Upper lobe of left lung (tissue), 6 donors: ENCODE measurements around the gene NFAT5. TPM values are rescaled to one million over a fixed set of nuclear protein-coding genes. Genes with fewer than 3 reads are reported as not detected.

Experiments
- ATAC-seq, 2 donors: fragments of 200-7000 bp; cut with Tn5 transposase; one replicate each; pipeline ENCODE4 v1.9.1; 2022; ENCODE audit warnings: mild to moderate bottlenecking in 2 of 2, moderate library complexity in 2 of 2; ENCODE audit not compliant: low FRiP score in 2 of 2
- DNase-seq, 2 donors: peaks; one replicate each; pipeline ENCODE4 v3.0.0-alpha.2; 2019 to 2020
- H3K27ac ChIP-seq, 4 donors: fragments of 200-600 bp; sonication (generic); one replicate each; pipeline ENCODE4 v1.5.1; 2016 to 2019
- H3K27me3 ChIP-seq, 4 donors: fragments of 200-600 bp; sonication (generic); one replicate each; pipeline ENCODE4 v1.5.1; 2017 to 2019
- H3K36me3 ChIP-seq, 4 donors: fragments of 200-600 bp; sonication (generic); one replicate each; pipeline ENCODE4 v1.5.1; 2016 to 2019
- H3K4me1 ChIP-seq, 4 donors: fragments of 200-600 bp; sonication (generic); one replicate each; pipeline ENCODE4 v1.5.1; 2018 to 2019
- H3K4me3 ChIP-seq, 4 donors: fragments of 200-600 bp; sonication (generic); one replicate each; pipeline ENCODE4 v1.5.1; 2017 to 2019; ENCODE audit warnings: mild to moderate bottlenecking in 2 of 4, moderate library complexity in 1 of 4
- H3K9me3 ChIP-seq, 4 donors: fragments of 200-600 bp; sonication (generic); one replicate each; pipeline ENCODE4 v1.5.1; 2018 to 2019
- CTCF ChIP-seq, 6 experiments: fragments of 450-650 bp in 4 of 6; fragments of 200-600 bp in 2 of 6; sonication (generic) in 2 of 6; IDR thresholded peaks; one replicate each; pipeline ENCODE4 v1.5.1; 2016 to 2019; ENCODE audit warnings: antibody characterized with exemption in 6 of 6
- EP300 ChIP-seq, 4 donors: sonication (generic); formaldehyde crosslinking; IDR thresholded peaks; one replicate each; pipeline ENCODE4 v1.5.1; 2017; ENCODE audit warnings: antibody characterized with exemption in 4 of 4, control low read depth in 2 of 4
- POLR2A ChIP-seq, 4 donors: fragments of 450-650 bp; IDR thresholded peaks; one replicate each; pipeline ENCODE4 v1.5.1; 2016 to 2017; ENCODE audit warnings: antibody characterized with exemption in 4 of 4, mild to moderate bottlenecking in 2 of 4
- POLR2AphosphoS5 ChIP-seq, 2 donors: sonication (generic); formaldehyde crosslinking; IDR thresholded peaks; one replicate each; pipeline ENCODE4 v1.5.1; 2017; ENCODE audit warnings: antibody characterized with exemption in 2 of 2
- WGBS, 2 donors: methylation state at CpG; one replicate each; pipeline ENCODE4 v1.1.5; 2017 to 2018; 5-methylcytosine and 5-hydroxymethylcytosine counted together
- total RNA-seq, 6 donors: library from RNA; depleted of rRNA in 4 of 6; stranded (reverse); fragments of >200 nt in 4 of 6; gene quantifications; one replicate each; pipeline versions ENCODE4 v1.1.0 to v1.2.1, GENCODE V29; 2016 to 2021
- donor health status: DM: no; HTN: no; CAD: no; lungs with moderate emphysema.
- donor health status: DM: no; HTN: yes; CAD: no; lungs with severe emphysema.

Gene NFAT5
- total RNA-seq, 6 donors from 2014 or later: 36.0 to 80.7 (median 50.4) TPM

GRCh38 chr16:69613378-69614154 is 47.8 kb downstream of the NFAT5 start:
- Histone ChIP-seq H3K27ac (peak overlapping the region; percentile 2 to 46 (median 36)), H3K4me1 (peaks cover 19 to 33% (median 24%) of the 10 kb centered on the region in 4 donors), H3K27me3 (no peaks in the 10 kb centered on the region), H3K9me3 (no peaks in the 10 kb centered on the region), H3K4me3 (no peak overlapping the region), H3K36me3 (no peaks in the 10 kb centered on the region)
- no peak for TF ChIP-seq POLR2AphosphoS5 (IDR thresholded peaks at IDR 0.05)
- TF ChIP-seq POLR2A (IDR thresholded peaks at IDR 0.05): no peak
- TF ChIP-seq EP300 (IDR thresholded peaks at IDR 0.05): no peak
- TF ChIP-seq CTCF (IDR thresholded peaks at IDR 0.05): no peak
- WGBS, 2 donors: 46 to 47% methylated on average over 1 of the region's 1 CpG
- ATAC-seq (peak in 1 of 2 donors; percentile 47), DNase-seq (peak in 1 of 2 donors; percentile 31)

GRCh38 chr16:69615528-69615927 is 49.8 kb downstream of the NFAT5 start:
- Histone ChIP-seq H3K4me1 (peaks cover 33 to 46% (median 42%) of the 10 kb centered on the region in 4 donors), H3K4me3 (no peak overlapping the region), H3K36me3 (no peaks in the 10 kb centered on the region), H3K27ac (no peak overlapping the region), H3K27me3 (no peaks in the 10 kb centered on the region), H3K9me3 (no peaks in the 10 kb centered on the region)
- 89 to 93% methylated on average over 2 of the region's 2 CpGs for WGBS, 2 donors
- TF ChIP-seq EP300 (IDR thresholded peaks at IDR 0.05) (no peak), POLR2A (IDR thresholded peaks at IDR 0.05) (no peak), CTCF (IDR thresholded peaks at IDR 0.05) (no peak), POLR2AphosphoS5 (IDR thresholded peaks at IDR 0.05) (no peak)
- ATAC-seq (no peak), DNase-seq (no peak)

GRCh38 chr16:69616082-69616481 is 50.3 kb downstream of the NFAT5 start:
- 93 to 95% methylated on average over 4 of the region's 4 CpGs for WGBS, 2 donors
- Histone ChIP-seq H3K4me3 (no peak overlapping the region), H3K27me3 (no peaks in the 10 kb centered on the region), H3K36me3 (no peaks in the 10 kb centered on the region), H3K4me1 (peaks cover 38 to 46% (median 42%) of the 10 kb centered on the region in 4 donors), H3K9me3 (no peaks in the 10 kb centered on the region), H3K27ac (no peak overlapping the region)
- DNase-seq (no peak), ATAC-seq (no peak)
- TF ChIP-seq POLR2AphosphoS5 (IDR thresholded peaks at IDR 0.05): no peak
- TF ChIP-seq CTCF (IDR thresholded peaks at IDR 0.05): no peak
- no peak for TF ChIP-seq POLR2A (IDR thresholded peaks at IDR 0.05)
- TF ChIP-seq EP300 (IDR thresholded peaks at IDR 0.05): no peak

GRCh38 chr16:69618307-69618706 is 52.5 kb downstream of the NFAT5 start:
- DNase-seq: no peak

More at GRCh38 chr16:69618307-69618706, 52.5 kb downstream of the NFAT5 start:
- peak in 1 of 2 donors; percentile 26 for ATAC-seq
- Histone ChIP-seq H3K36me3 (no peaks in the 10 kb centered on the region), H3K9me3 (no peaks in the 10 kb centered on the region), H3K4me3 (no peak overlapping the region), H3K27ac (no peak overlapping the region), H3K27me3 (no peaks in the 10 kb centered on the region), H3K4me1 (peaks cover 28 to 40% (median 30%) of the 10 kb centered on the region in 4 donors)
- TF ChIP-seq POLR2AphosphoS5 (IDR thresholded peaks at IDR 0.05): no peak
- TF ChIP-seq POLR2A (IDR thresholded peaks at IDR 0.05): no peak
- TF ChIP-seq CTCF (IDR thresholded peaks at IDR 0.05): no peak
- TF ChIP-seq EP300 (IDR thresholded peaks at IDR 0.05): no peak
- WGBS, 2 donors: 35 to 44% methylated on average over 1 of the region's 1 CpG
